ENCODE data around the gene CNTRL.
"Not testable (repeated sequence)": the region's sequence is repeated elsewhere in the genome, so short reads cannot be mapped to it uniquely, and the experiment has no call there.

Gene CNTRL

GRCh38 chr9:121074370-121075250 lies at the start of gene CNTRL:
Gene CNTRL (plus strand): TSS chr9:121074955. CDS start chr9:121088327, 13,372 bp downstream.
- TF ChIP-seq ZNF274 (IDR thresholded peaks at IDR 0.05; ENCODE audit: low read depth, low read length): no peak
- peak within 1 kb of the TSS; percentile 89 for H3K4me3 ChIP-seq (ENCODE audit: low read length)

GRCh38 chr9:121026260-121026691 lies 48.5 kb upstream of the CNTRL start:
- TF ChIP-seq ZNF274 (IDR thresholded peaks at IDR 0.05; ENCODE audit: low read depth, low read length): no peak
- no peak overlapping the region for H3K4me3 ChIP-seq (ENCODE audit: low read length)

GRCh38 chr9:121026768-121027167 lies 48.0 kb upstream of the CNTRL start:
- no peak overlapping the region for H3K4me3 ChIP-seq (ENCODE audit: low read length)
- no peak for TF ChIP-seq ZNF274 (IDR thresholded peaks at IDR 0.05; ENCODE audit: low read depth, low read length)

GRCh38 chr9:121028285-121028684 lies 46.5 kb upstream of the CNTRL start:
- not testable (repeated sequence) for H3K4me3 ChIP-seq (ENCODE audit: low read length)

GRCh38 chr9:121029469-121029868 lies 45.3 kb upstream of the CNTRL start:
- no peak overlapping the region for H3K4me3 ChIP-seq (ENCODE audit: low read length)
- no peak for TF ChIP-seq ZNF274 (IDR thresholded peaks at IDR 0.05; ENCODE audit: low read depth, low read length)

- no peak overlapping the region for H3K4me3 ChIP-seq (ENCODE audit: low read length)
- no peak for TF ChIP-seq ZNF274 (IDR thresholded peaks at IDR 0.05; ENCODE audit: low read depth, low read length)
These were observed 40.2 kb upstream of the CNTRL start for GRCh38 chr9:121034529-121034928.

GRCh38 chr9:121035717-121036116 lies 39.0 kb upstream of the CNTRL start:
- not testable (repeated sequence) for H3K4me3 ChIP-seq (ENCODE audit: low read length)

- TF ChIP-seq ZNF274 (IDR thresholded peaks at IDR 0.05; ENCODE audit: low read depth, low read length): no peak
- no peak overlapping the region for H3K4me3 ChIP-seq (ENCODE audit: low read length)
These were observed 36.4 kb upstream of the CNTRL start for GRCh38 chr9:121038362-121038761.

- TF ChIP-seq ZNF274 (IDR thresholded peaks at IDR 0.05; ENCODE audit: low read depth, low read length): no peak
- no peak overlapping the region for H3K4me3 ChIP-seq (ENCODE audit: low read length)
These were observed 36.0 kb upstream of the CNTRL start for GRCh38 chr9:121038804-121039203.

GRCh38 chr9:121048175-121048574 lies 26.6 kb upstream of the CNTRL start:
- TF ChIP-seq ZNF274 (IDR thresholded peaks at IDR 0.05; ENCODE audit: low read depth, low read length): no peak
- no peak overlapping the region for H3K4me3 ChIP-seq (ENCODE audit: low read length)

GRCh38 chr9:121048618-121049017 lies 26.1 kb upstream of the CNTRL start:
- no peak for TF ChIP-seq ZNF274 (IDR thresholded peaks at IDR 0.05; ENCODE audit: low read depth, low read length)
- no peak overlapping the region for H3K4me3 ChIP-seq (ENCODE audit: low read length)

- H3K4me3 ChIP-seq (ENCODE audit: low read length): no peak within 1 kb of the TSS
- no peak for TF ChIP-seq ZNF274 (IDR thresholded peaks at IDR 0.05; ENCODE audit: low read depth, low read length)
These were observed 24.4 kb upstream of the CNTRL start, which contains the start of gene C5 for GRCh38 chr9:121050128-121050988. Gene C5 (minus strand): TSS chr9:121050275. CDS start chr9:121050246, 29 bp downstream.

GRCh38 chr9:121053544-121053943 lies 21.2 kb upstream of the CNTRL start:
- H3K4me3 ChIP-seq (ENCODE audit: low read length): no peak overlapping the region
- TF ChIP-seq ZNF274 (IDR thresholded peaks at IDR 0.05; ENCODE audit: low read depth, low read length): no peak

- TF ChIP-seq ZNF274 (IDR thresholded peaks at IDR 0.05; ENCODE audit: low read depth, low read length): no peak
- H3K4me3 ChIP-seq (ENCODE audit: low read length): no peak overlapping the region
These were observed 19.1 kb upstream of the CNTRL start for GRCh38 chr9:121055642-121056143.
